ENCODE measurements around the gene FMN1. TPM values are rescaled to one million over a fixed set of nuclear protein-coding genes. Genes with fewer than 3 reads are reported as not detected.

FMN1 gene
- total and polyA plus RNA-seq, 7 donors, result 3.0 to 19.9 (median 6.7) TPM

GRCh38 chr15:32750979-32751378 is 443.5 kb downstream of the FMN1 start:
- intact Hi-C loops (cut with DNase I), result no loop called here
- 62 to 82% methylated on average over 3 of the region's 3 CpGs for WGBS, 2 donors
- no peak for TF ChIP-seq POLR2AphosphoS5 (IDR thresholded peaks at IDR 0.05)
- TF ChIP-seq EP300 (IDR thresholded peaks at IDR 0.05), result no peak
- no peak for TF ChIP-seq POLR2A (IDR thresholded peaks at IDR 0.05)
- TF ChIP-seq CTCF (IDR thresholded peaks at IDR 0.05), result no peak

DNA sequence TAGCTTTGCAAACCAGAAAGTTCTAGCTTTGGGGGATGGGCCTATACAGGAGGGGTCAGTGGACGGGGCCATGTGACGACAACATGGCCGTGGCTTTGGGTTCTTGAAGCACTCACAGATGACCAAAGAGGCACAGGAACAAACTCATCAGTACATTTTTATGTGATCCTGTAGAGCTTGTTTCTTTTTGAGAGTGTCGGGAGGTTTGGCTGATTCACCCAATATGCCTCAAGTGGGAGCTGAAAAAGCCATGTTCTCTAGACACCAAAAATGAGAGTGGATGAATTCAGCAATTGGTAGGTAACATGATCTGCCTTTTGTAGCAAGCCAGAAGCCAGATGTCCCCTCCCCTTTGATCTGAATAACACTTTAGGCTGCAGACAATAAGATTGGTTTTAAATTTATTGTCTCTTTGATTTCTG is 446.6 kb downstream of the FMN1 start:
- H3K9me3 ChIP-seq, result no peaks in the 10 kb centered on the region
- no peak overlapping the region for H3K27ac ChIP-seq
- no peaks in the 10 kb centered on the region for H3K4me1 ChIP-seq
- H3K27me3 ChIP-seq, result no peaks in the 10 kb centered on the region
- intact Hi-C loops (cut with DNase I), result no loop called here
- TF ChIP-seq EP300 (IDR thresholded peaks at IDR 0.05) (no peak), POLR2A (IDR thresholded peaks at IDR 0.05) (no peak), POLR2AphosphoS5 (IDR thresholded peaks at IDR 0.05) (no peak), CTCF (IDR thresholded peaks at IDR 0.05) (no peak)
- 92 to 93% methylated on average over 4 of the region's 4 CpGs for WGBS, 2 donors
- no peaks in the 10 kb centered on the region for H3K36me3 ChIP-seq
- DNase-seq, result no peak
- no peak overlapping the region for H3K4me3 ChIP-seq

More at GRCh38 chr15:32750979-32751378, 443.5 kb downstream of the FMN1 start:
- no peak for DNase-seq
- H3K4me3 ChIP-seq, result no peak overlapping the region
- H3K4me1 ChIP-seq, result no peaks in the 10 kb centered on the region
- H3K27ac ChIP-seq, result no peak overlapping the region
- no peaks in the 10 kb centered on the region for H3K36me3 ChIP-seq
- no peaks in the 10 kb centered on the region for H3K9me3 ChIP-seq
- no peaks in the 10 kb centered on the region for H3K27me3 ChIP-seq

GRCh38 chr15:32746116-32746857 is 448.2 kb downstream of the FMN1 start:
- TF ChIP-seq POLR2AphosphoS5 (IDR thresholded peaks at IDR 0.05), result no peak
- no peak for TF ChIP-seq CTCF (IDR thresholded peaks at IDR 0.05)
- TF ChIP-seq EP300 (IDR thresholded peaks at IDR 0.05), result no peak
- TF ChIP-seq POLR2A (IDR thresholded peaks at IDR 0.05), result no peak
- no peaks in the 10 kb centered on the region for H3K27me3 ChIP-seq
- H3K4me1 ChIP-seq, result no peaks in the 10 kb centered on the region
- H3K9me3 ChIP-seq, result no peaks in the 10 kb centered on the region
- WGBS, 2 donors, result 79 to 95% methylated on average over 4 of the region's 4 CpGs
- intact Hi-C loops (cut with DNase I), result no loop called here
- no peaks in the 10 kb centered on the region for H3K36me3 ChIP-seq
- H3K27ac ChIP-seq, result no peak overlapping the region
- DNase-seq, result no peak
- H3K4me3 ChIP-seq, result no peak overlapping the region

- WGBS, 2 donors, result 65 to 66% methylated on average over 5 of the region's 5 CpGs
- Histone ChIP-seq H3K27me3 (no peaks in the 10 kb centered on the region), H3K36me3 (no peaks in the 10 kb centered on the region), H3K4me3 (no peak overlapping the region), H3K27ac (no peak overlapping the region), H3K4me1 (no peaks in the 10 kb centered on the region), H3K9me3 (no peaks in the 10 kb centered on the region)
- intact Hi-C loops (cut with DNase I), result no loop called here
- TF ChIP-seq POLR2AphosphoS5 (IDR thresholded peaks at IDR 0.05) (no peak), POLR2A (IDR thresholded peaks at IDR 0.05) (no peak)
- no peak for DNase-seq
Measured at GRCh38 chr15:32743411-32744140, 450.9 kb downstream of the FMN1 start.

DNA sequence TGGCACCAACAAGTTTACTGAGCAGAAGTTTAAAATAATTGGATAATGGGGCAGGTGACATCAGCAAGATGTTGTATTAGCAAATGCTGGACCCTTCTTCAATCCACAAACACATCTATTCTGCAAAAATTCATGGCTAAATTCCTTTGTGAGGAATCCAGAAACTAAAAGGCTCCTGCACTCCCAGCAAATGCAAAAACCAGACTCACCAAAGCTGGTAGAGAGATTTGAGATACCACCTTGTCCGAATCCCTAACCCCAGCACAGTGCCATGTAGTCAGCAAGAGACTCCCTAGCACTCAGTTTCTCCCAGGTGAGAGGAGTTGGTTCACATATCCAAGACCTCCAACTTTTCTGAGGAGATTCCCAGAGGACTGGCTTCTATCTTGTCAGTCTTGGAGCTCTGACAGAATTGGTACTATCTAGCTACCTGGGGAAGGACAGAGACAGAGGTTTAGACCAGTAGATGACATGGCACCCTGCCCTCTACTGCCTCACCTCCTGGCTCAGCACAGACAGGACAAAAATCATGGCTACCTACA is 454.9 kb downstream of the FMN1 start:
- Histone ChIP-seq H3K4me1 (no peaks in the 10 kb centered on the region), H3K4me3 (no peak overlapping the region), H3K27me3 (no peaks in the 10 kb centered on the region), H3K36me3 (no peaks in the 10 kb centered on the region), H3K9me3 (no peaks in the 10 kb centered on the region), H3K27ac (no peak overlapping the region)
- WGBS, 2 donors, result 89 to 90% methylated on average over 1 of the region's 1 CpG
- no peak for DNase-seq
- TF ChIP-seq CTCF (IDR thresholded peaks at IDR 0.05) (no peak), POLR2A (IDR thresholded peaks at IDR 0.05) (no peak), EP300 (IDR thresholded peaks at IDR 0.05) (no peak), POLR2AphosphoS5 (IDR thresholded peaks at IDR 0.05) (no peak)
- intact Hi-C loops (cut with DNase I), result no loop called here
